ENCODE data around the gene CCDC12. TPM values are rescaled to one million over a fixed set of nuclear protein-coding genes. Genes with fewer than 3 reads are reported as not detected.

CCDC12 gene
- total RNA-seq, 1 experiment from 2014 or later = 46.5 TPM

DNA sequence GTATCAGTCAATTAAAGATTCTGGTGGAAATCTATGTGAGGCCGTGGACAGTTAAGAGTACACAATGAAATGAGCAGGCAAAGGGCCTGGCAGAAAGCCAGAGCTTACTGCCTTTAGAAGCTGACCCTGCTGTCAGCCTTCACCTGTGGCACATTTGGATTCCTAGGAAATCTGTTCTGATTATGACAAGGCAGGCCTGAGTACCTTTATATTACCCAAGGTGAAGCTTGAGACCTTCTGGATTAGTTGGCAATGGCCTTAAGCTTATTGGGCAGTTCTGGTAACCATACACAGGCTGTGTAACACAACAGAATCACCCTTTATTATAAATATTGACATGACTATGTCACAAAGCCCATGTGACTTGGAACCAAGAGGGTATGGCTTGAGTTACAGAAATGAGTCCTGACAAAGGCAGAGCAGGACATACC is 46.1 kb upstream of the CCDC12 start:
- CTCF ChIA-PET = no interaction called here
- Histone ChIP-seq H3K9ac (ENCODE audit: low read length) (no peak overlapping the region), H3K79me2 (ENCODE audit: insufficient read depth, low read length) (peaks cover 8% of the 10 kb centered on the region), H3K27me3 (ENCODE audit: insufficient read depth, low read length) (no peaks in the 10 kb centered on the region), H3K4me1 (ENCODE audit: control insufficient read depth in 1 of 2, insufficient read depth in 2 of 2, low read length in 2 of 2) (peaks cover 0 to 5% of the 10 kb centered on the region in 2 experiments; a peak in 1 of 4 replicates), H3K27ac (ENCODE audit: low read depth, low read length) (no peak overlapping the region), H3K9me3 (ENCODE audit: control insufficient read depth in 1 of 2, insufficient read depth in 1 of 2, low read depth in 1 of 2, low read length in 2 of 2) (no peaks in the 10 kb centered on the region), H2AFZ (ENCODE audit: low read depth, low read length, poor library complexity, severe bottlenecking) (no peak overlapping the region), H4K20me1 (ENCODE audit: insufficient read depth) (no peaks in the 10 kb centered on the region), H3K36me3 (ENCODE audit: control insufficient read depth in 1 of 2, insufficient read depth in 2 of 2, low read length in 2 of 2) (no peaks in the 10 kb centered on the region), H3K9me2 (ENCODE audit: insufficient read depth) (no peaks in the 10 kb centered on the region), H3K4me3 (replicated peaks in 1 of 2; ENCODE audit: low read depth in 1 of 2, low read length in 2 of 2) (no peak overlapping the region), H3K4me2 (ENCODE audit: low read length) (no peak overlapping the region)
- intact Hi-C loops (cut with micrococcal nuclease) = no loop called here
- POLR2A ChIA-PET = interaction anchor here (0.9 kb wide), 1 partner anchor 358 kb away, joined by 4 read pairs; the partner anchor contains the start of gene PTPN23
- no TSS peak for BruUV-seq (replicated peaks)
- DNase-seq (ENCODE audit: low read depth, low spot score) (no peak), ATAC-seq (no peak)
- TF ChIP-seq ELF1 (IDR thresholded peaks at IDR 0.05; ENCODE audit: borderline replicate concordance, low read depth) (no peak), FOSL1 (IDR thresholded peaks at IDR 0.05; ENCODE audit: low read depth) (no peak), POLR2AphosphoS5 (IDR thresholded peaks at IDR 0.05; ENCODE audit: low read depth, low read length) (no peak), EGR1 (IDR thresholded peaks at IDR 0.05; ENCODE audit: low read depth) (no peak), ZFX (IDR thresholded peaks at IDR 0.05) (no peak), CEBPB (IDR thresholded peaks at IDR 0.05; ENCODE audit: low read depth) (no peak), SRF (IDR thresholded peaks at IDR 0.05; ENCODE audit: low read depth) (no peak), SIN3A (IDR thresholded peaks at IDR 0.05; ENCODE audit: low read depth) (no peak), CTCF (IDR thresholded peaks at IDR 0.05 in 2 of 3, conservative IDR thresholded peaks at IDR 0.05 in 1 of 3; ENCODE audit: borderline replicate concordance in 1 of 3, insufficient read depth in 1 of 3, low read depth in 2 of 3, low read length in 2 of 3) (no peak), JUND (IDR thresholded peaks at IDR 0.05) (no peak), ZBTB33 (IDR thresholded peaks at IDR 0.05; ENCODE audit: extremely low read depth, insufficient replicate concordance, low read length) (no peak), YY1 (IDR thresholded peaks at IDR 0.05; ENCODE audit: extremely low read depth, insufficient replicate concordance, low read depth, low read length) (no peak), EZH2phosphoT487 (IDR thresholded peaks at IDR 0.05; ENCODE audit: borderline replicate concordance) (no peak), EZH2 (IDR thresholded peaks at IDR 0.05) (no peak), SP1 (IDR thresholded peaks at IDR 0.05; ENCODE audit: low read depth) (no peak), ATF3 (IDR thresholded peaks at IDR 0.05) (no peak), ZNF274 (IDR thresholded peaks at IDR 0.05; ENCODE audit: low read depth, low read length) (no peak)
- TF ChIP-seq, protein P1, sequence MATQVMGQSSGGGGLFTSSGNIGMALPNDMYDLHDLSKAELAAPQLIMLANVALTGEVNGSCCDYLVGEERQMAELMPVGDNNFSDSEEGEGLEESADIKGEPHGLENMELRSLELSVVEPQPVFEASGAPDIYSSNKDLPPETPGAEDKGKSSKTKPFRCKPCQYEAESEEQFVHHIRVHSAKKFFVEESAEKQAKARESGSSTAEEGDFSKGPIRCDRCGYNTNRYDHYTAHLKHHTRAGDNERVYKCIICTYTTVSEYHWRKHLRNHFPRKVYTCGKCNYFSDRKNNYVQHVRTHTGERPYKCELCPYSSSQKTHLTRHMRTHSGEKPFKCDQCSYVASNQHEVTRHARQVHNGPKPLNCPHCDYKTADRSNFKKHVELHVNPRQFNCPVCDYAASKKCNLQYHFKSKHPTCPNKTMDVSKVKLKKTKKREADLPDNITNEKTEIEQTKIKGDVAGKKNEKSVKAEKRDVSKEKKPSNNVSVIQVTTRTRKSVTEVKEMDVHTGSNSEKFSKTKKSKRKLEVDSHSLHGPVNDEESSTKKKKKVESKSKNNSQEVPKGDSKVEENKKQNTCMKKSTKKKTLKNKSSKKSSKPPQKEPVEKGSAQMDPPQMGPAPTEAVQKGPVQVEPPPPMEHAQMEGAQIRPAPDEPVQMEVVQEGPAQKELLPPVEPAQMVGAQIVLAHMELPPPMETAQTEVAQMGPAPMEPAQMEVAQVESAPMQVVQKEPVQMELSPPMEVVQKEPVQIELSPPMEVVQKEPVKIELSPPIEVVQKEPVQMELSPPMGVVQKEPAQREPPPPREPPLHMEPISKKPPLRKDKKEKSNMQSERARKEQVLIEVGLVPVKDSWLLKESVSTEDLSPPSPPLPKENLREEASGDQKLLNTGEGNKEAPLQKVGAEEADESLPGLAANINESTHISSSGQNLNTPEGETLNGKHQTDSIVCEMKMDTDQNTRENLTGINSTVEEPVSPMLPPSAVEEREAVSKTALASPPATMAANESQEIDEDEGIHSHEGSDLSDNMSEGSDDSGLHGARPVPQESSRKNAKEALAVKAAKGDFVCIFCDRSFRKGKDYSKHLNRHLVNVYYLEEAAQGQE (IDR thresholded peaks at IDR 0.05; ENCODE audit: low read depth) = no peak
- RAD21 ChIA-PET (ENCODE audit: low non-redundant PET in 1 of 2, low total read pairs in 2 of 2, uncharacterized antibody in 2 of 2, unreplicated experiment in 2 of 2) = no interaction called here
